B cell (primary cell): ENCODE data around the gene ANKRD44.

Experiments
- CTCF ChIP-seq: fragments of 200-600 bp; IDR thresholded peaks from one replicate; pipeline ENCODE4 v1.8.0; 2022; ENCODE audit warnings: antibody characterized with exemption, mild to moderate bottlenecking
- EZH2 ChIP-seq: IDR thresholded peaks from 2 replicates; pipeline ENCODE4 v1.6.1; 2012; ENCODE audit warnings: borderline replicate concordance, low read depth, mild to moderate bottlenecking, moderate library complexity, low read length; ENCODE audit not compliant: insufficient read depth, poor library complexity, severe bottlenecking

DNA sequence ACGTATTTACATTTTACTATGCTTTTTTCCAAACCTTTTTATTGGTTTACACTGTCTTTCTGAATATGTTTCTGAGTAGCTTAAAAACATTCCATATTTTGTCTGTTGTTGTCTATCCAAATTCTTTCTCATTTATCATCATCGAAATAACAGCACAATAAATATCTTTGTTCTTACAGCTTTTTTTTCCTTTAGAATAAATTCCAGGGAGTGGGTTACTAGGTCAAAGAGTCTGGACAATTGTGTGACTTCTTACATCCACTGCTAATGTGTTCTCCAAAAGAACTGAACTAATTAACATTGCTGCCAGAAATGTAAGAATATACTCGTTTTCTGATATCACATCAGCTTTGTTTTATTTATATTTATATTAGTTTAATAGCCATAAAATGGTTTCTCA is 59.4 kb downstream of the ANKRD44 start:
- TF ChIP-seq CTCF, result no peak
- no peak for TF ChIP-seq EZH2
